ENCODE results near the gene STMP1.

- TF ChIP-seq CTCF (optimal IDR thresholded peaks at IDR 0.05 in 1 of 3, IDR thresholded peaks at IDR 0.05 in 1 of 3, conservative IDR thresholded peaks at IDR 0.05 in 1 of 3; ENCODE audit: extremely low read depth in 1 of 3, insufficient read depth in 2 of 3, low read length in 3 of 3) (no peak), EZH2 (IDR thresholded peaks at IDR 0.05; ENCODE audit: low read length) (no peak)
These were observed 7.9 kb downstream of the STMP1 start for GRCh38 chr7:135670179-135670578.

Measured in keratinocyte (primary cell).